Mesothelial cell of epicardium (in vitro differentiated cells): ENCODE measurements around the gene CAV1. TPM values are rescaled to one million over a fixed set of nuclear protein-coding genes. Genes with fewer than 3 reads are reported as not detected.

ENCODE experiments used
- DNase-seq, 2 experiments: peaks; one replicate each; pipeline ENCODE4 v3.0.0; 2021; ENCODE audit warnings: low spot score in 2 of 2; ENCODE audit not compliant: unreplicated experiment in 2 of 2
- H3K27ac Mint-ChIP-seq: 2 replicates; pipeline ENCODE4 v1.8.0; 2021; ENCODE audit warnings: mixed read lengths
- H3K27me3 Mint-ChIP-seq: 2 replicates; pipeline ENCODE4 v1.8.0; 2021; ENCODE audit warnings: low read depth, mixed read lengths
- H3K36me3 Mint-ChIP-seq: 2 replicates; pipeline ENCODE4 v1.8.0; 2021; ENCODE audit warnings: mixed read lengths
- H3K4me1 Mint-ChIP-seq: 2 replicates; pipeline ENCODE4 v1.8.0; 2021; ENCODE audit warnings: mixed read lengths
- H3K4me3 Mint-ChIP-seq: 2 replicates; pipeline ENCODE4 v1.8.0; 2021; ENCODE audit warnings: mild to moderate bottlenecking, moderate library complexity, mixed read lengths
- H3K9me3 Mint-ChIP-seq: 2 replicates; pipeline ENCODE4 v1.8.0; 2021; ENCODE audit warnings: mixed read lengths
- total RNA-seq: library from RNA; stranded (reverse); gene quantifications from 3 replicates; pipeline ENCODE4 v1.2.1, GENCODE V29; 2021
- TF ChIP-seq, protein P1 (sequence below): fragments of 200-600 bp; sonication (generic); IDR thresholded peaks from one replicate; pipeline ENCODE4 v1.5.0; 2021; ENCODE audit warnings: antibody characterized with exemption; ENCODE audit not compliant: unreplicated experiment

The CAV1 gene
- total RNA-seq, 1 donor from 2014 or later: 2.7 TPM

DNA sequence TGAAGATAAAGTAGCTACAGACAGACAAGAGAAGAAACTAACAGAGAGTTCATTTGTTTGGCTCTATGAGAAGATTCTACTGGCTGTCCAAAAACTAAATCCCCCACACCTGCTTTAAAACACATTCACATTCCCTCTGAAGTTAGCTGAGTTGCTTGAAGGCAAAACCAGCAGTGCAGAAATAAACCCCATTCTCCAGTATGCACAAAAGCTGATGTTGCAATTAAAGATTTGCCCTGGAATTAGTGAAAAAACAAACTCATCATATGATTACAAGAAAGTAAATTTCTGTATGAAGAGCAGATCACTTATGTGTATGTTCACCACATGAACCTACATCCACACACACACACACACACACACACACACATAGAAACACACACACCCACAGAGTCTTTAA lies 9.3 kb upstream of the CAV1 start:
- TF ChIP-seq, protein P1, sequence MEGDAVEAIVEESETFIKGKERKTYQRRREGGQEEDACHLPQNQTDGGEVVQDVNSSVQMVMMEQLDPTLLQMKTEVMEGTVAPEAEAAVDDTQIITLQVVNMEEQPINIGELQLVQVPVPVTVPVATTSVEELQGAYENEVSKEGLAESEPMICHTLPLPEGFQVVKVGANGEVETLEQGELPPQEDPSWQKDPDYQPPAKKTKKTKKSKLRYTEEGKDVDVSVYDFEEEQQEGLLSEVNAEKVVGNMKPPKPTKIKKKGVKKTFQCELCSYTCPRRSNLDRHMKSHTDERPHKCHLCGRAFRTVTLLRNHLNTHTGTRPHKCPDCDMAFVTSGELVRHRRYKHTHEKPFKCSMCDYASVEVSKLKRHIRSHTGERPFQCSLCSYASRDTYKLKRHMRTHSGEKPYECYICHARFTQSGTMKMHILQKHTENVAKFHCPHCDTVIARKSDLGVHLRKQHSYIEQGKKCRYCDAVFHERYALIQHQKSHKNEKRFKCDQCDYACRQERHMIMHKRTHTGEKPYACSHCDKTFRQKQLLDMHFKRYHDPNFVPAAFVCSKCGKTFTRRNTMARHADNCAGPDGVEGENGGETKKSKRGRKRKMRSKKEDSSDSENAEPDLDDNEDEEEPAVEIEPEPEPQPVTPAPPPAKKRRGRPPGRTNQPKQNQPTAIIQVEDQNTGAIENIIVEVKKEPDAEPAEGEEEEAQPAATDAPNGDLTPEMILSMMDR: no peak
- Mint-ChIP-seq H3K9me3 (no peaks in the 10 kb centered on the region), H3K36me3 (no peaks in the 10 kb centered on the region), H3K4me3 (no peak overlapping the region), H3K4me1 (peaks cover 22% of the 10 kb centered on the region), H3K27ac (no peak overlapping the region), H3K27me3 (no peaks in the 10 kb centered on the region)
- no peak for DNase-seq

- H3K4me1 Mint-ChIP-seq: peaks cover 16% of the 10 kb centered on the region
- TF ChIP-seq, protein P1: no peak
- peaks cover 4% of the 10 kb centered on the region for H3K27me3 Mint-ChIP-seq
- H3K9me3 Mint-ChIP-seq: no peaks in the 10 kb centered on the region
- H3K4me3 Mint-ChIP-seq: no peak overlapping the region
- no peak for DNase-seq
- H3K36me3 Mint-ChIP-seq: no peaks in the 10 kb centered on the region
- no peak overlapping the region for H3K27ac Mint-ChIP-seq
Measured at GRCh38 chr7:116516324-116516723, 8.5 kb upstream of the CAV1 start.

DNA sequence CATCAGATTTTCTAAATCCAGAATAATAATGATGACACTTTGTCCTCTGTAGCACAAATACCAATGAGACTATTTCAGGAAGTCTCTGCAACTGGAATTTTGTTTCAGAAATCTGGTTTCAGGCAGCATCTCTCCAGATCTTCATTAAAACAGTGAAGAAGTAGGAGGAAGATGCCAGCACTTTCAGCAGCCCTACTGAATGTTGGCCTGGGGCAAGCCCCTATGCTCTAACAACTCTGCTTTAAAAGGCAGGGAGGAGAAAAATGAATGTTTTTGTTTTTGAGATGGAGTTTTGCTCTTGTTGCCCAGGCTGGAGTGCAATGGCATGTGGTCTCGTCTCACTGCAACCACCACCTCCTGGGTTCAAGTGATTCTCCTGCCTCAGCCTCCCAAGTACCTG lies 7.2 kb upstream of the CAV1 start:
- Mint-ChIP-seq H3K27ac (no peak overlapping the region), H3K27me3 (peaks cover 6% of the 10 kb centered on the region), H3K4me3 (no peak overlapping the region)

DNA sequence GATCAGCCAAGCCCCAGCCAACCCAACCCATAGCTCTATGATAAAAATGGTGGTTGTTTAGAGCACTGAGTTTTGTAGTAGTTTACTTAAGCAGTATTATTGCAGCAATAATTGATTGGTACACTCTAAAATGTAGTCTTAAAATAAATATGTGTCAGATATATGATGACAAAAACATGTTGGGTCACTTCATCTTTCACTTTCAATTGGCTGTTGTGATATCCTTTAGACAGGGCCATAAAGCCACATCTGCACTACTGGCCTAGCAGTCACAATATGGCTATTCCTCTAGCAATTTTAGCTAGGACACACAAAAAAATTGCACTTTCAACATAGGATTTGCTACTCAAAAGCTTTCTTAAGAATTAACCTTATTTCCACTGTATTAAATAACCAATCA lies 5.9 kb upstream of the CAV1 start:
- H3K4me3 Mint-ChIP-seq: no peak overlapping the region
- no peaks in the 10 kb centered on the region for H3K36me3 Mint-ChIP-seq
- H3K27me3 Mint-ChIP-seq: peaks cover 18% of the 10 kb centered on the region
- no peak overlapping the region for H3K27ac Mint-ChIP-seq
- no peaks in the 10 kb centered on the region for H3K4me1 Mint-ChIP-seq
- no peak for DNase-seq
- H3K9me3 Mint-ChIP-seq: no peaks in the 10 kb centered on the region
- TF ChIP-seq, protein P1: no peak

More for the DNA sequence above, 7.2 kb upstream of the CAV1 start:
- TF ChIP-seq, protein P1: no peak
- H3K9me3 Mint-ChIP-seq: no peaks in the 10 kb centered on the region
- no peak for DNase-seq
- H3K4me1 Mint-ChIP-seq: peaks cover 3% of the 10 kb centered on the region
- H3K36me3 Mint-ChIP-seq: no peaks in the 10 kb centered on the region

DNA sequence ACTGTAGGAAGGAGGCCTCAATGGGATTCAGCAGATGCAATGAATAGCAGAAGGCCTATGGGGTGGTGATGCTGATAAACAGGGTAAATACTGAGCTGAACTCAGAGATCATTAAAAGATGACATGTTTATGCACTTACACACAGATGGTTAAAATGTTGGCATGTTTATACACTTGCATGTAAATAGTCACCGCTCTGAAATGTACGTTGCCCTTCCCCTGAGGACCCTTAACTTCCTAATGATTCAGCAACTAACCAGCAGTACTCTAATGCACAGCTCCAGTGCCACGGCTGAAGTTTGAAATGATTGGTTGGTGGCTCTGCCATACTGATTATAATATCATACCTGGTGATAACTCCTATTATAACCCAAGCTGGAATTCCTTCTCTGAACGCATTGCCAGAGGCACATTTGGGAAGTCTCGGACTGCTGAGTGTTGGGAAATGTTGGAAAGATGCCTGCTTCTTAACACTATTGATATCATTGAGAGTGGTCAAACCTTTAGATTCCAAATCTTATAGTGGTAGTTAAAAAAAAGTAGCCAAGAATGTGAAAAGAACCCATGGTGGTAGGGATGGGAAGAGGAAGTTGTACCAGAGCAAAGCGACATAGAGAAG lies 3.7 kb upstream of the CAV1 start:
- Mint-ChIP-seq H3K36me3 (no peaks in the 10 kb centered on the region), H3K4me3 (no peak overlapping the region), H3K27me3 (peaks cover 37% of the 10 kb centered on the region), H3K4me1 (peaks cover 13% of the 10 kb centered on the region), H3K27ac (no peak overlapping the region), H3K9me3 (no peaks in the 10 kb centered on the region)
- TF ChIP-seq, protein P1: no peak
- DNase-seq: no peak

DNA sequence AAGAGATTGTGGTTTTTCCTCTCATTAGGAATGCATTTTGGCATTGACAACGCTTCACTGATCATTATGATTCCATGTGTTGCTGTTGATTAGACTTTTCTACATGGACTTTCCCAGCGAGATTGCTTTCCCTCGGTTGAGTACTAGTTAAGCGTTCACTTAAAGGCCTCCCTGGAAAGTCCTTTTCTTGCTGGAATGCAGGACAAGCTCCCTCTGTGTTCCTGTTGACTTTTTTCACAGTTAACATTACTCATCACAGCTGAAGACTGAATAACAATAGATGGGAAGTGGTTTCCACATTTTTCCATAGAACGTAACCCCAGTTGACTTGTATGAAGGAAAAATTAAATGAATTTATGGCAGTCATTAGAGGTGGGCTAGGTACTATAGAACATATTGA lies 2.6 kb upstream of the CAV1 start:
- H3K4me1 Mint-ChIP-seq: peaks cover 20% of the 10 kb centered on the region
- DNase-seq: no peak
- no peak overlapping the region for H3K27ac Mint-ChIP-seq
- TF ChIP-seq, protein P1: no peak
- peaks cover 48% of the 10 kb centered on the region for H3K27me3 Mint-ChIP-seq
- H3K9me3 Mint-ChIP-seq: no peaks in the 10 kb centered on the region
- no peak overlapping the region for H3K4me3 Mint-ChIP-seq
- no peaks in the 10 kb centered on the region for H3K36me3 Mint-ChIP-seq
